Activated gamma-delta T cell (primary cell): Measurements from ENCODE around the gene RAB25.
"Not testable (repeated sequence)": the region's sequence is repeated elsewhere in the genome, so short reads cannot be mapped to it uniquely, and the experiment has no call there.

Experiments used
- DNase-seq: peaks from one replicate; lab custom pipeline; 2025; lab: John Stamatoyannopoulos, UW
- total RNA-seq, 2 donors: gene quantifications; one replicate each; lab custom pipeline; 2026; lab: John Stamatoyannopoulos, UW

The RAB25 gene
- total RNA-seq, result 0.20 to 0.31 reads per million in 2 donors

- DNase-seq, result no peak
These were observed at the start of gene RAB25 for GRCh38 chr1:156060937-156061636. Gene RAB25 (plus strand): TSS chr1:156061160. CDS start chr1:156061401, 241 bp downstream.

DNA sequence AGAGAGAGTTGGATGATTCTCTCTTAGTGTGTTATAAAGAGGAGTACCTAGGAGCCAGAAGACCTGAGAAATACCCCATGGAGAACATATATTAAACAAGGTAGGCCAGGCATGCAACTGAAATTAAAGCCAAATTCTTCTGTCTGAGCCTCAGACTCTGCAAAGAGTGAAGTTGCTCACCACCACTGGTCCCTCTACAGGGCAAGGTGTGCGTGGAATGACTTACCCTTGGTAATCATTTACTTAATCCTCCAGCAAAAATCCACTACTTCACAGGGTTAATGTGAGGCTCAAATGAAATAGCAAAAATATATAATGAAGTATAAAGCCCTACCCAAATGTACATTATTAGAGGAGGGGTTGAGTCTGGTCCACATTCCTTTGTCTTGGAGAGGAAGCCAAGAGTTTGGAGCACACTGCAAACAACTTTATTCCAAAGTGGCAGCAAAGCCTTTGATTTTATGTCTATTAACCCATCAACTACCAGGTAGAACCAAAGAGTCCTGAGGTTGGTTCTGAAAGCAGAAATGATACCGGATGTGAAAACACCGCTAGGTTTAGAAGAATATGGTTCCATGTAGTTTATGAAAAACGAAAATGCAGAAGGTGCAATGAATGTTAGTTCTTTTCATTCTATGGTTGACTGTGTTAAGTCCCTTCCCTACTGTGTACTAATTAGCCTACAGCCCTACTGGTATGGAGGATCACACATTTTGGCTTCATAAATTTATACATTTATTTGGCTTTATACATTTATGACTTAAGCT, 48.7 kb upstream of the RAB25 start:
- DNase-seq, result no peak

GRCh38 chr1:156014829-156015228, 46.1 kb upstream of the RAB25 start:
- no peak for DNase-seq

- DNase-seq, result no peak
These were observed 41.0 kb upstream of the RAB25 start for GRCh38 chr1:156019946-156020292.

DNA sequence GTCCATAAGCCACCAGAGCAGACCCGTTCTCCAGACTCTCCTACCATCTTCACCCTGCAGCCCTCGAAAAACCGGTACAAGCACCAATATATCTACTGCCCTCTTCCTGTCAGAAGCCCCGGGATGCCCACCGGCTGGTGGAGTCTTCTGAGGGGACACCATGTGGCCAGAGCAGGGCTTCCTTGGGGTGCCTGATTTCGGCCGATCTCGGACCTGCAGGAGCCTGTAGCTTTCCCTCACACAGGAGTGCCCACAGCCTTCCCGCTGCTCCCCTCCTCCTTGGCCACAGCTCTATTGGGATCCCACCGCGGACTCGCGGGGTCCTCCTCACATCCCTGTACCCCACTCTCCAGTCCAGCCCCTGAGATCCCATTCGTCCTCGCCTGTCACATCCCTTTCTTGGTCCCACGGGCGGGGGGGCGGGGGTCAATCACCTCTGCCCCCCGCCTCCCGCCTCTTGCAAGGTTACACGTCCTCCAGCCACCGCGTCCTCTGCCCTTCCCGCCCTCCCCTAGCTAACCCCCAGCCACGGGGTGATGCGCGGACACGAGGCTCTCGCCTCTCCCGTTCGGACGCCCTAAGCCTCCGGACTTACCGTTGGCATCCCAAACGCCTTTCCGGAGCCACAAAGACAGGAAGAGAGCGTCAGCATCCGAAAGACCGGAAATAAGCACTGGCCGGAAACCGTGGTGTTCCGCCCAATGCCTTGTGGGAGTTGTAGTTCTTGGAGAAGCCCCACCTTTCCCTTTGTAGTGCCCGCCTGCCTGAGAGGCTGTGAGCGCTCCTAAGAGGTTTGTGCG, 40.5 kb upstream of the RAB25 start, which contains the start of gene SSR2:
SSR2 (minus strand) TSS at position 659 of the 800 bp plus-strand sequence. CDS start 784 bp downstream, outside the sequence.
- no peak for DNase-seq

DNA sequence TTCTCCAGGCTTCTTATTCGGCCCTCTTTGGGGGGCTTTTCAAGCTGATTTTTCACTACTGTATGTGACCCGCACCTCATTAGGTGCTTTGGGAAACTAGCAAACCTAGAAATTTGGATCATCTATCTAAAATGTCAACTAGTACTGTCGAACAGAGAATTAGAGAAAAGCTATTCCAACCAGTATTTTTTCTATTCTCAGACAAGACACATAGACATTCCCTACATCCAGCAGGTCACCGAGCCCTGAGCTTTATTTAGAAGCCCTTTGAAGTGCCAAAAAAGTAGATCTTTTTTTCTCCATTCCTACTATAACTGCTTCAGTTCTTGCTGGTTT, 39.9 kb upstream of the RAB25 start:
- DNase-seq, result no peak

DNA sequence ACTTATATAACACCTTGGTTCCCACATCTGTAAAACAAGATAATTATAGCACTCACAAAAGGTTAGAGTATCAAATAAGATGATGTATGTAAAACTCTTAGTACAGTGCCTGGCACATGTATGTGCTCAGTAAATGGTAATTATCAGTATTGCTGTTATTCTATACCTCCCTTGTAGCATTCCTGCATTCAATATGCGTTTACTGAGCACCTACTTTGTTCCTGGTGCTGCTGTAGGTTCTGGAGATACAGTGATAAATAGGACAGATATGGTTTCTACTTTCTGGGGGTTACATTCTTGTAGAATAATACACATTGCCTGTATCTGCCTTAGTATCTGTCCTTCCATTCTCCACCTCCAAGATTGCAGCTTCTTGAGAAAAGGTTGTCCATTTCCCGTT, 39.0 kb upstream of the RAB25 start:
- DNase-seq, result no peak

DNA sequence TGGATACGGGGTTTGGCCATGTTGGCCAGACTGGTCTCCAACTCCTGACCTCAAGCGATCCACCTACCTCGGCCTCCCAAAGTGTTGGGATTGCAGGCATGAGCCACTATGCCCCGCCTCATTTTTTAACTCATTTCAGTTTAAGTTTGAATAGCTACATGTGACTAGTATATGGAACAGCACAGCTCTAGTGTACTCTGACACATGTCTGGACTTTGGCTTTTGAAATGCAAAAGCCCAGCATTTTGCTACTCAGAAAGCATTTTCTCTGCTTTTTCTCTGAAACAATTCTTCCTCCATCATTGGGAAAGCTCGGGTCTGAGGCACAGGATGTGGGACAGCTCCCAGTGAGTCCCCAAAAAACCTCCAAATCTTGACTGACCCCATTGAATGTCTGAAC, 36.2 kb upstream of the RAB25 start:
- DNase-seq, result no peak

GRCh38 chr1:156025876-156026275, 35.1 kb upstream of the RAB25 start:
- DNase-seq, result no peak

DNA sequence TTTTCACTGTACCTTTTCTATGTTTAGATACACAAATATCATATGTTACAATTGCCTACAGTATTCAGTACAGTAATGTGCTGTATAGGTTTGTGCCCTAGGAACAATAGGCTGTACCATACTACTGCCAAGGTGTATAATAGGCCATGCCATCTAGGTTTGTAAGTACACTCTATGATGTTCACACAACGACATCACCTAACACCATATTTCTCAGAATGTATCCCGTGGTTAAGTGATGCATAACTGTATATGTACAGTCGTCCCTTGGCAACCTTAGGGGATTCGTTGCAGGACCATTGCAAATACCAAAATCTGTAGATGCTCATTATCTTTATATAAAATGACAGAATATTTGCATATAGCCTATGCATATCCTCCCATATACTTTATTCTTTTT, 34.4 kb upstream of the RAB25 start:
- no peak for DNase-seq

- DNase-seq, result no peak
These were observed 27.9 kb upstream of the RAB25 start for GRCh38 chr1:156033011-156033410.

GRCh38 chr1:156034991-156035390, 26.0 kb upstream of the RAB25 start:
- DNase-seq, result not testable (repeated sequence)

DNA sequence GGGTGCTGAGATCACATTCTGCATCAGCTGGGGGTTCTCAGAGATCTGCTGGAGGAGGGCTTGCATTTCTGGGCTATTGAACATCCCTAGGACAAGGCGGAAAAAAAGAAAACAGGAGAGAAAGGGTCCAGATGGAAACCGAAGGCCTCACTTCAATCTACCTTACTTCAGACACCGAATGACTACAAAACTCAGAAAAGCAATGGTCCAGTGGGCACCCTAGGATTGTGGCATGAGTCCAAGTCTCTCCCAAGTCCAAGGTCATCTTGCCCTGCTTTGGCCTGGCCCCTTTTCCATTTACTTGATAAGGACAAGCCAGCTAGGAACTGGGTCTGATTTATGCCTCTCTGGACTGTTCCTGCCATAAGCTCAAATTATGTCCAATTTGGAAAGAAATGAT, 18.1 kb upstream of the RAB25 start:
- DNase-seq, result no peak

DNA sequence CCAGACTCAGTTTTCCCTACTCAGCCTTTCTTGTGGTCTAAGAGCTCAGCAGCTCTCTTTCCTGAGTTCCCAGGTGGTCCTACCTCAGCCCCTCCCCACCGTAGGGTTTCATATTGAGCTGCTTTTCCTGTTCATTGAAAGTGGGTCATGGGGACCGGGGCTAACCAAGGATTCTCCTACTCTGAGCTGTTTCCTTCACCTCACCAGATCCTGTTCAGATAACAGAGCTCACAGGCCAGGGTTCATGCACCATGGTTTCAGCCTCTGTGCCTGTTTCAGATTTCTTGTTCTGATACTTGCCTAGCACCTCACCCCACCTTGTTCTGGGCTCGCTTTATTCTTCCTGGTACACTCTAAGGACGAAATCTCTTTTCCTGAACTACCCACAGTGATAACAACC, 15.9 kb upstream of the RAB25 start:
- DNase-seq, result no peak

GRCh38 chr1:156048663-156049258, 12.2 kb upstream of the RAB25 start:
- DNase-seq, result no peak

DNA sequence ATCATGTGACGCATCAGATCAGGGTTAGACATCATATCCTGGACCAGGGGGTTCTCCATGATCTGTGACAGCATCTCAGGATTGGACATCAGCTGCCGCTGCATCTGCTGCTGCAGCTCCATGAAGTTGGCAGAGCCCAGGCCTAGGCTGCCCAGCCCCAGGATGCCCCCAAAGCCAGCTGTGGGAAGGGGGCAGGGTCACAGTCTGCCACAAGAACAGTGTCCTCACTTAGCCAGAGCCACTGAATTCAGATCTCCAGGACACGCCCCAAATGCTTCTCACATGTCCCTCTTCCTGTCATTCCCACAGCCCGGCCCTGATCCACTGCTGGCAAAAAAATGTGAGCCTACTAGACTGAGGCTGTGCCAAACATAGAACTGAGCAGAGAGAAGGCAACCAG, 10.6 kb upstream of the RAB25 start:
- no peak for DNase-seq

- DNase-seq, result no peak
These were observed 9.8 kb upstream of the RAB25 start for GRCh38 chr1:156051011-156051725.

DNA sequence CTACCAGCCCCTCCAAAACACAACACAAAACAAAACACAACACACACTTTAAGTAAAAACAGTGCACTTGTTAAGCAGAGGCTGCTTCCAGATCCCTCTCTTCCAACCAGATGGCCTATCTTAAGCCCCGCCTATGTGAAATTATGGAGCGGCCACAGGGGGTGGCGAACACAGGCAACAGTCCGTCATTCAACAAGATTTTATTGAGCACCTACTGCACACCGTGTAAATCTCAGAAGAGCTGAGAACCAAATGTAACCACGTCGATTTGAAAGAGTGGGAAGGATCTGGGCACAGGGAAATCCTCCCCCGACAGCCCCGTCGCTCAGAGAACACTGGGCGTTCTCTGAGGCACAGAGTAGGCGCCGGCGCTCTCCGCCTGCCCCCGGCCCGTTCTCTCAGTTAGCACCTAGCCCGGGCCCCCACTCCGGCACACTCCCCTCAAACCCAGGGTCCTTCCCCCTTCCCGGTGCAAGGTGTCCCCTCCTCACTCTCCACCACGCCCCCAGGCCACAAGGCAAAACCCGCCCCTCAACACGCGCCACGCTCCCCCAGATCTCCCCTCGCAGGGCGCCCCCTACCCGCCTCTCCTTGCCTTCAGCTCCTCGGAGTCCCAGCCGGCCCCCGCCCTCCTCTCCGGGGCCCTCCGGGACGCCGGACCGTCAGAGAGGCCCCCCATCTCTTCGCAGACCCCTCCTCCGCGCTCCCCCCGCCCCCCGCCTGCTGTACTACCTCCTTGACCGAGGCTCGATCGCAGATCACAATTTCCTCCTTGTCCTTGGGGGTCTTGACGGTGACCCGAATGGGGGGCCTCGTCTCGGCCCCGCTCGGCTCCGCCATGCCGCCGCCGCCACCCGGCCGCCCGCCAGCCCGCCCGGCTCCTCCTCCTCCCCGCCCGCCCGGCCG, 7.8 kb upstream of the RAB25 start:
- DNase-seq, result peak; percentile 44

GRCh38 chr1:156053768-156054499, 7.0 kb upstream of the RAB25 start, which contains the start of gene UBQLN4:
Gene UBQLN4 (minus strand): TSS chr1:156053798. CDS start chr1:156053701, 97 bp downstream.
- DNase-seq, result peak; percentile 74
